ENCODE results near the gene ROMO1. TPM values are rescaled to one million over a fixed set of nuclear protein-coding genes. Genes with fewer than 3 reads are reported as not detected.
"Not testable (repeated sequence)": the region's sequence is repeated elsewhere in the genome, so short reads cannot be mapped to it uniquely, and the experiment has no call there.

Gene ROMO1
- total RNA-seq, 1 donor from 2014 or later: 198 TPM

DNA sequence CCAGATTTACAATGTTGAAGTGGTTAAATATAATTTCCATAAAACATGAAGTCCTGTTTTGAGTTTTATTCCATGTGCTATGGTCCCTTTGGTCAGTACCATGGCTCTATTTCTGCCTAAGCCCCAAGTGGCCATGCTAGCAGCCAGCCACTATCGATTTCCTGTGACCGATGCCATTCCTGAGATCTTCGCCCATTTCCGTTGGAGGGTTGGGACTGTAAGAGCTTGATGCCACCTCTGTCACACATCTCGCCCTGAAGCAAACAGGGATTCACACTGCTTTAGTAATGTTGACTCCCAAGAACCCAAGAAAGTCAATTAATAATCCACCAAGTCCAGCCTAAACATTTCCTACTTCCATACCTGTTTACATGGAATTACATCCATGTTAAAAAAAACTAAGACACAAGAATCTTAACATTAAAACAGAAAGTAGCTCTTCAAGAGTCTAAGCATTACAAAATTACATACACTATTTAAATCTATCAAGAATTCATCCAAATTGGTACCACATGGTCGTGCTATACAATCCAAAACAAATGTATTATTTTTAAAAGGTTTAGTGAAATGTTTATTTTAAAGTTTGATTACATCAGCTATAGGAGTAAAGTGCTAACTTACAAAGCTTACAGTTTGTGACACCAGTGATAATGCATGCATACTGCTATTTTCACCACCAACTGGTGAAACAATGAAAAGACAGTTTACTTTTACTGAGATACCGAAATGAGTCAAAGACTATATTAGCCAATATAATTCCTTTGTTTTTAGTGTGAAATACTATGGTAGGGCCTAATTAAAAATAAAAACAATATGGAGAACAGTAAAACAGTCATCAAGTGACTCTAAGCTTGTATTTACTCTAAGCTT lies 40.3 kb downstream of the ROMO1 start:
- ATAC-seq (ENCODE audit: poor library complexity) (no peak), DNase-seq (no peak)
- intact Hi-C loops (cut with DNase I): loop anchor here (10.0 kb wide), 1 partner anchor 145 kb away; no protein-coding TSS in a partner anchor

GRCh38 chr20:35741892-35742740 lies 42.9 kb downstream of the ROMO1 start, which contains the start of gene RBM39:
RBM39 (minus strand) TSS chr20:35742260; CDS start chr20:35740874, 1,386 bp downstream.
- DNase-seq (peak; percentile 100), ATAC-seq (ENCODE audit: poor library complexity) (peak; percentile 95)
- intact Hi-C loops (cut with DNase I): loop anchor here (2.0 to 10.0 kb wide), 2 partner anchors 29 to 143 kb away; no protein-coding TSS in a partner anchor

DNA sequence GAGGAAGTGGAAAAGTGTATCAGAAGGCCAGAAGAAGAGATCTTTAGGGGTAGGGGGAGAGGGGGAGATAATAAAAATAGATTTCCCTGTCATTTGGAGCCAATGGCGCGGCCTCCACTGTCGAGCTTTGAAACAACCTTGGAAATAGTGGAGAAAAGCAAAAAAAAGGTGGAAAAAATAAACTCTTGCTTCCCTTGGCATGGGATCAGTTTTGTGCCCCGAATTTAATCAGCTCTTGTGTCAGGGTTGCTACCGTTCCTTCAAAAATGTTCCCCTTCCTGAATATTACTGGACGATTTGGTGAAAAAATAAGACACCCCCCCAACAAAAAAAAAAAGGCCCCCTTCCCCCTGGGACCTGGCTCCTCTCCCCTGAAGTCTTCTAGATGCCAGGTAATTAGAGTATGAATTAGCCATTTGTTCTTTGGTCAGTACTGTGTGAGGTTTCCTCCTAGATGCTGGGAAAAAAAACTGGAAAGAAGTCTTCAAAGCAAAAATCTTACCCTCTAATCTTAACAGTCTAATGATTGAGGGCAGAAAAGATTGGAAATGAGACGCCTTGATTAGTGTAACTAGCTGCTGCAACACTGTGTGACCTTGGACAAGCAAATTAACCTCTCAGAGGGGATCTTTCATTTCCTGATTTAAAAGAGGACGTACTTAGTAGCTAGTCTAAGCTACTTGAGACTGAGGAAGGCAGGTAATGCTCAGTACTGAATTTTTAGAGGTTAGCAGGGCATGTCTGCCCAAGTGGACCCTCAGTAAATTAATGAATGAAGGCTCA lies 43.7 kb downstream of the ROMO1 start:
- peak; percentile 18 for ATAC-seq (ENCODE audit: poor library complexity)
- DNase-seq: no peak
- intact Hi-C loops (cut with DNase I): loop anchor here (2.0 to 10.0 kb wide), 2 partner anchors 28 to 142 kb away; no protein-coding TSS in a partner anchor

GRCh38 chr20:35743693-35744491 lies 44.7 kb downstream of the ROMO1 start:
- ATAC-seq (ENCODE audit: poor library complexity) (no peak), DNase-seq (no peak)
- intact Hi-C loops (cut with DNase I): loop anchor here (2.0 to 10.0 kb wide), 2 partner anchors 27 to 141 kb away; no protein-coding TSS in a partner anchor

- intact Hi-C loops (cut with DNase I): loop anchor here (10.0 kb wide), 1 partner anchor 140 kb away; no protein-coding TSS in a partner anchor
- DNase-seq; ATAC-seq (ENCODE audit: poor library complexity): not testable (repeated sequence)
These were observed 45.3 kb downstream of the ROMO1 start for GRCh38 chr20:35744492-35744841.

Other genes with a start within 250 kb of the ROMO1 start
- gene CEP250, start 243.8 kb upstream of the ROMO1 start, total RNA-seq: 12.3 TPM
- not detected for gene C20orf173, start 169.8 kb upstream of the ROMO1 start, total RNA-seq
- gene ERGIC3, start 157.3 kb upstream of the ROMO1 start, total RNA-seq: 90.7 TPM
- 2.3 TPM for gene SPAG4, start 83.6 kb upstream of the ROMO1 start, total RNA-seq
- gene CPNE1, start 34.5 kb upstream of the ROMO1 start, total RNA-seq: 60.6 TPM
- 45.3 TPM for gene RBM12, start 34.5 kb upstream of the ROMO1 start, total RNA-seq
- gene NFS1, start 53 bp upstream of the ROMO1 start, total RNA-seq: 53.2 TPM
- 134 TPM for gene RBM39, start 42.9 kb downstream of the ROMO1 start, total RNA-seq
- 37.2 TPM for gene PHF20, start 72.6 kb downstream of the ROMO1 start, total RNA-seq

Measured in Right ventricle myocardium superior (tissue), 1 donor.